ENCODE measurements around the gene CLTC.
"Not testable (repeated sequence)": the region's sequence is repeated elsewhere in the genome, so short reads cannot be mapped to it uniquely, and the experiment has no call there.

CLTC gene

DNA sequence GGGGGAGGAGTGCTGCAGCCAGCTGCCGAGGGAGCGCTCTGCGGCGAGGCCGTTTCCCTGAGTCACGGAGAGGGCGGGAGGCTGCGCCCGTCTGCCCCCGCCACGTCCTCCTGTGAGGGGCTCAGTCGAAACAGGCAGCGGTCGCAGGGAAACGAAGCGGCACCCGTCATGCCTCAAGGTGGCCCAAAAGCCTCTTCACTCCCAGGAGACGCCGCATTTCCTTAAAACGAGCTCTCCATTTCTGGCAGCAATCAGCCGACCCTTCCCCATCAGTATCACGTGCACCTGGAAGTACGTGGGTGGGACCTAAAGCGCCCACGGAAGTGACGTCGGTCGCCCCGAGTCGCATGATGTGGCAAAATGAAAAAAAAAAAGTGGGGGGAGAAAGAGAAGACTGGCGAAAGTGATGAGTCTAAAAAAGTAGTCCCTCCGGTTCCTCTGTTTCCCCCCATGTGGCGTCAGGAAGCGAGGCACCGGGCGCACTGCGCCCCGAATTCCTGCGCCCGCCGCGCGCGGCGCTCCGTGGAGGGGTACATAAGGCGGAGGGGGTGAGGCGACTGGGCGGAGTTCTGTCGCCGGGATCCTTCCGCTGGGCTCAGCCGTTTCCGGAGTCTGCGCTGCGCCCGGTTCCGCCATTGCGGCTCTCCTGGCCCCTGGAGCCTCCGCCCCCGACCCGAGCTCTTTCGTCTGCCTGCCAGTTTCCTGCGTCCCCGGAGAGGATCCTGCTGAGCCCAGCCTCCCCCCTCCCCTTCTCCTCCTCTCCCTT is at the start of gene CLTC:
Gene CLTC (plus strand): TSS at position 598 of the 766 bp plus-strand sequence. CDS start 237 bp downstream, outside the sequence.
- in situ Hi-C loops (cut with MboI; ENCODE audit: low sequenced_read_pairs): no loop called here

DNA sequence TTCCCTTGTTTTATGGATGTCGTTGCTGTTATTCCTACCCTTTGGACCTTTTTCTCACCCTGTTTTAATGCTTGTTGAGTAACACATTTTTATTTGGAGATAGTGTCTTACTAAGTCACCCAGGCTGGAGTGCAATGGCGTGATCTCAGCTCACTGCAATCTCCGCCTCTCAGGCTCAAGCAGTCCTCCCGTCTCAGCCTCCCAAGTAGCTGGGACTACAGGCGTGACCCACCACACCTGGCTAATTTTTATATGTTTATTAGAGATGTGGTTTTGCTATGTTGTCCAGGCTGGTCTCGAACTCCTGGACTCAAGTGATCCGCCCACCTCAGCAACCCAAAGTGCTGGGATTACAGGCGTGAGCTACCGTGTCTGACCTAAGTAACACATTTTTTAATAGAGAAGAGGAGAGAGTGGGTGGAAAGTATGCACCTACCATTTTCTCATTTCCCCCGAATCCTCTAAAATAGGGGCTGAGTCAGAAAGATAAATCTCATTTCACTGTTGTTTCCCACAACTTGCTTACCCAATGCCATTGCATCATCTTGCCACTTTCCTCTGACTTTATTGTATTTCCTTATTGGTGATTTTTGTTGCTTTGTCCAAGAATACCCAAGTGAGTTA is 47.3 kb upstream of the CLTC start:
- in situ Hi-C loops (cut with MboI; ENCODE audit: low sequenced_read_pairs): no loop called here

DNA sequence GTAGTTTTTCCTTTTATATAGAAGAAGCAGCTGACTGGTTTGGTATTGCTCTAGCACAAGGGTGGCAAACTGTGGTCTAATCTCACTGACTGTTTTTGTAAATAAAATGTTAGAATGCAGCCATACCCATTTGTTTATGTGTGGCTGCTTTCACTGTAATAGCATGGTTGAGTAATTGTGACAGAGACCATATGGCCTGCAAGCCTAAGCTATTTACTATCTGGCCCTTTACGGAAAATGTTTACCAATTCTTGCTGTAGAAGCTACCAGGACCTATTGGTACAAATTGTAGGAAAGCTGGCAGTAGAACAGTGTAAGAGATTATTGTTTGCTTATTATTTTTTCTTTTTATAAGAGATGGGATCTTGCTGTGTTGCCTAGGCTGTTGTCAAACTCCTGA is 35.5 kb upstream of the CLTC start:
- in situ Hi-C loops (cut with MboI; ENCODE audit: low sequenced_read_pairs): not testable (repeated sequence)

DNA sequence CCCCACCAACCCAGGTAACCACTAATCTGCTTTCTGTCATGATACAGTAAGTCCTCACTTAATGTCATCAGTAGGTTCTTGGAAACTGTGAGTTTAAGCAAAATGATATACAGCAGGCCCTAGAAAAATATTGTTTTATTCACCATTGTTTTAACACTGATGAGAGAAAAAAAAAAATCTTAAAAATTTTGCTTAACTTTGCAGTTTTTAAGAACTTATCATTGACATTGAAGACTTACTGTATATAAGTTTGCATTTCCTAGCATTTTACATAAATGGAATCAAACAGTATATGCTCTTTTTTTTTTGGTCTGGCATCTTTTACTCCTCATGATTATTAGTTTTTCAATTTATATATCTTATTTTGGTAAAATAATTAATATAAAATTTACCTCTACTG is 19.5 kb upstream of the CLTC start:
- in situ Hi-C loops (cut with MboI; ENCODE audit: low sequenced_read_pairs): no loop called here

DNA sequence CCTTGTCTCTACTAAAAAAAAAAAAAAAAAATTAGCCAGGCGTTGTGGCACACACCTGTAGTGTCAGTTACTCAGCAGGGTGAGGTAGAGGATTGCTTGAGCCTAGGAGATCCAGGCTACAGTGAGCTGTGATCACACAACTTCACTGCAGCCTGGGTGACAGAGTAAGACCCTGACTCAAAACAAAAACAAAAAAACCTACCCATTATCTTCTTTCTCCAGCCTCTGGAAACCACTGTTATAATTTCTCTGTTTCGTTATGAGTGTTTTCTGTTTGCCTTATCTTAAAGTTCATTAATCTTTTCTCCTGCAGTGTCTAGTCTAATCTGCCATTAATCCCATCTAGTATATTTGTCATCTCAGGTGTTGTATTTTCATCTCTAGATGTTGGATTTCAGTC is 18.6 kb upstream of the CLTC start:
- in situ Hi-C loops (cut with MboI; ENCODE audit: low sequenced_read_pairs): no loop called here

DNA sequence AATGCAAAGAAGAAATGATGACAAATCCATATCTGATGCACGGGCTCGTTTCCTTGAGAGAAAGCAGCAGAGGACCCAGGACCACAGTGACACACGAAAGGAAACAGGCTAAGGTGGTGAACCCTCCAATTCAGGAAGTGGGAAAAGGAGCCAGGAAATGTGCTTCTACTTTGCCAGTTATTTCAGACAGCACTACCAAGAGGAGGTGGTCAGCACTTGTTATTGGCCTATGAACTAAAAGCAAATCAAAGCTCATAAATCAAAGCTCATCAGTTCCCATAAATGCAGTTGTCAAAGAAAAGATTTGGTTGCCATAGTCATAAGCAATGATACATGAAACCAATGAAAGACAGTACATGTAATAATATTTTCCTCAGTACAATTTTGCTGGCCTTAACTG is 12.6 kb upstream of the CLTC start:
- in situ Hi-C loops (cut with MboI; ENCODE audit: low sequenced_read_pairs): no loop called here

DNA sequence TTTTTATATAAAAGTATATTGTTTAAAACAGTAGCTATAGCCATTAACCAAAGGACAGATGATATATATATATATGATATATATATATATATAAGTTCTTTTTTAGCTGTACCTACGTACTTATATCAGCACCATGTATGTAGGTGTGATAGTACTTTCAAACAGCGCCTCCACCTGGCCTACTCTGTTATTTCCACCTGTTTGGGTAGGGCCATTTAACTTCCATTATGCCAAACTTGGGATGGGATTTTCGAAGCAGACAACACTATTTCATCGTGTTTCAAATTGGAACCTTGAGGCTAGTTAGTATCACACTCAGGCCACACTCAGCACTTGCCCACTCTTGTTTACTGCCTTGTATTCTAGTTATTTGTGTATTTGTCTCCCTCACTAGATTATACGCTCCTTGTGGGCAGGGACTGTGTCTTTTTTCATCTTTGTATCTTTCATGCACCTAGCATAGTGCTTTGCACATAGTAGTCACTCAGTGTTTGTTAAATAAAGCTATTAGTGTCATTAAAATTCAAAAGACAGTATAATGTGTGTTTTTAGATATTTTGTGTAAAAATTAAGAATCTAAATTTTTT is 11.8 kb upstream of the CLTC start:
- in situ Hi-C loops (cut with MboI; ENCODE audit: low sequenced_read_pairs): no loop called here

DNA sequence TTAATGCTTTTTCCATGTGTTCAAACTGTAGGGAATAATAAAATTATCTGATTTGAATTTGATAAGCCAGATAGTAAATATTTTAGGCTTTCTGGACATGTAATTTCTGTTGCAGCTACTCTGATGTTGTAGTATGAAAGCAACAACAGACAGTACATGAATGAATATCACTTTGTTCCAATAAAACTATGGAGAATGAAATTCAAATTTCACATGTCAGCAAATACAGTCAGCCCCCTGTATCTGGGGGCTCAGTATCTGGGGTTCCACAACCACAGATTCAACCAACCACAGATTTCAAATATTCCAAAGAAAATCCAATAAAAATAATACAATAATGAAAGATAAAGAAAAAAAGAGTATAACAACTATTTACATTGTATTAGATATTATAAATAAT is 8.2 kb upstream of the CLTC start:
- in situ Hi-C loops (cut with MboI; ENCODE audit: low sequenced_read_pairs): no loop called here

DNA sequence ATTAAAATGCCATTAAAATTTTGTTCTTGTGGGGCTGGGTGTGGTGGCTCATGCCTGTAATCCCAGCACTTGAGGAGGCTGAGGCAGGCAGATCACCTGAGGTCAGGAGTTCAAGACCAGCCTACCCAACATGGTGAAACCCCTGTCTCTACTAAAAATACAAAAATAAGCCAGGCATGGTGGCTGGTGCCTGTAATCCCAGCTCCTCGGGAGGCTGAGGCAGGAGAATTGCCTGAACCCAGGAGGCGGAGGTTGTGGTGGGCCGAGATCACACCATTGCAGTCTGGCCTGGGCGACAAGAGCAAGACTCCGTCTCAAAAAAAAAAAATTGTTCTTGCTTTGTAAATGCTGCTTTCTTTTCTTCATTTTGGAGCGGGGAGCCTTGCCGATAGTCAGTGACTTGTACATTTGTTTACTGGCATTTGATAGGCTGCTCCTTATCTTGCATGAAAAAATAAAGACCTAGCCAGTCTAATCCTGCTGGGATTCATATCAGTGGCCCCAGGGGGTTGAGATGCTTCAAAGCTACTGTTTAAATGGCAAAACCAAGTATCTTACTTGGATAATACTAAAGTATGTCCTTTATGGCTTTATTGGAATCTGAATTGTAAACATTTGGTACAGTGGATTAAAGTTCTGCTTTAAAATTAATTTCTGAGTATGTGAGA is 3.3 kb upstream of the CLTC start:
- in situ Hi-C loops (cut with MboI; ENCODE audit: low sequenced_read_pairs): no loop called here

DNA sequence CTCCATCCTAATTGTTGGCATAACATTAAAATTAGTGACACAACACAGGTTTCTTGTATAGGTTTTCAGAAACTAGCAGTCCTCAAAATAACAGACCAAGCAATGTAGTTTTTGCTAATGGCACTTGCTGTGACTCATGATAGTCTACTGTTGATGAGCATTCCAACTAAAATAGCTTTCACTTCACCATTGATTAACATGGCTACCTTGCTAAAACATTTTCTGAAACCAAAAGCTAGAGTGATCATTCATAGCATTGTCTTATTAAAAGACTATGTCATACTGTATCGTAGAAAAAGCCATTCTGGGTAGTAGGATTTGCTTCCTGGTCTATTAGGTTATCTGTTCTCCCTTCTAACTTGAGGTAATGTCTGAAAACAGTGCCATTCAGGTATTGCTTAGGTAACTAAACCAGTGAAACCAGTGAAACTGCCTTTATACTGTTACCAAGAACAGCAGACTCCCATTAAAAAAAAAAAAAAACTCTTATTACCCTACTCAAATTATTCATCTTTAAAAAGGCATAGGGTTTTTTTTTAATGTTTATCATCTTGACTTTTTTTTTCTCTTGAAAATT is 2.5 kb upstream of the CLTC start:
- in situ Hi-C loops (cut with MboI; ENCODE audit: low sequenced_read_pairs): no loop called here

DNA sequence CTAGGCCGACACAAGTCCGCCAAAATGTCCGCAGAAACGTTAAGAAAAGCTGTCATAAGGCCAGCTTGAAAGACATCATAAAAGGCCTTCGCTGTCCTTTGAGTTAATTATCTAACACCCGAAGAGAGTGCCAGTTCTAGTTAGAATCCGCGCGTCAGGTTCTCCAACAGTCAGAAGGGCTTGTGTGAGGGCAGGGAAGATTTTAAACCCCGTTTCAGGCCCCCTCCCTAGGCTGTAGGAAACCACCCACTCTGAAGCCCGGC is 729 bp upstream of the CLTC start:
- in situ Hi-C loops (cut with MboI; ENCODE audit: low sequenced_read_pairs): no loop called here

DNA sequence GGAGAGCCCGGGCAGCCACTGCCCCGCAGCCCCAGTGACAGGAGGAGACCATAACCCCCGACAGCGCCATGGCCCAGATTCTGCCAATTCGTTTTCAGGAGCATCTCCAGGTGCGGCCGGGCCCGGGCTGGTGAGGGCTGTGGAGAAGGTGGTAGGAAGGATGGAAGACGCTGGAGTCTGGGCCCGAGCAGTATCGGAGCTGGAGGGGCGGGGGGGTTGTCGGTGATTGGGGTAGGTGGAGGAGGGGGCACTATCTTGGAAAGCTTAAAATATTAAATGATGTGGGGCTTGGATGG is 317 bp downstream of the CLTC start:
- in situ Hi-C loops (cut with MboI; ENCODE audit: low sequenced_read_pairs): no loop called here

DNA sequence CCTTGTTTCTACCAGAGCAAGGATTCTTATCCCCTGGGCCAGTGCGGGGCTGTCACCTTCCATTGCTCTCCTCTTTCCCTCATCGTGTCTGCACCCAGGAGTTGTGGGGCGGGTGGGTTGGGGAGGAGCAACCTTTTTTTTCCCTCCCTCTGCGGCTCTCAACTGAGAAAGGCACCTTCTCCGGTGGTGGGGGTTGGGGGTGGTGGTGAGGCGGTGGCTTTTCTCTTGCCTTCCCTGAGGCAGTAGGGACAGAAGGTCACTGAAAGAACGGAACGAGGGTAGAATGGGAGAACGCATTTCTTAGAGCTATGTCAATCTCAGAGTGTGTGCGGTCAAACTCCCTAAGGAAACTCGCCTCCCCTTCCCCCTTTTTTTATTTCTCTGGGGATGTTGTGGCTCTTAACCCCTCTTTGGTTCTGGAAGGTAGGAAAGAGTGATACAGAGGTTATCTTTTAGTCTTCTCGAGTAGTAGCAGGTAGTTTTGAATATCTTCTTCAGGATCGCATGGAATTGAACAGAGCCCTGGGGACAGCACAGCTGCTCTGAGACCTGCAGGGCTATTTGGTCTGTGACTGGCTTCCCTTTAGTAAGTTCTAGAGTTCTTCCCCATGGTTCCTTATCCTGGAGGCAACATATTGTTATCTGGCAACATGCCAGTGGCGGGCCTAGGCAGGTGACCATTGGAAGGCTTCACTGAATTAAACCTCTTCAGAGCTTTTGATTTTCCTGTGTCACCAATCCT is 994 bp downstream of the CLTC start:
- in situ Hi-C loops (cut with MboI; ENCODE audit: low sequenced_read_pairs): no loop called here

DNA sequence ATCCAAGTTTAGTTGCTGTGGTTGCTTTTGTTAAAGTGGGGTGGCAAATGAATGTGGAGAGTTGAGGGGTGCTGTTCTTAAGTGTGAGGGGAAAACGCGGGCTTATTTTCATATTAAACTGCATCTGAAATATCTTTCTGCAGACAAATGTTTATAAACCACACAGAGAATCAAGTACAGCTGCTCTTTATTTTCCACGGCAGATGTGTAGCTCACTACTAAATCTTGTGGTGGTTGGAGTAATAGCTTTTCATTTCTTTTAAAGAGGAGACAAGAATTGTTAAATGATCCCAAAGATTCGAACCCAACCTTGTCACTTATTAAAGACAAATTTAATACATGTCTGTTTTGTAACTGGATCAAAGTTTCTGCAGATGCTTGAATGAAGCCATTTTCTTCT is 2.1 kb downstream of the CLTC start:
- in situ Hi-C loops (cut with MboI; ENCODE audit: low sequenced_read_pairs): no loop called here

DNA sequence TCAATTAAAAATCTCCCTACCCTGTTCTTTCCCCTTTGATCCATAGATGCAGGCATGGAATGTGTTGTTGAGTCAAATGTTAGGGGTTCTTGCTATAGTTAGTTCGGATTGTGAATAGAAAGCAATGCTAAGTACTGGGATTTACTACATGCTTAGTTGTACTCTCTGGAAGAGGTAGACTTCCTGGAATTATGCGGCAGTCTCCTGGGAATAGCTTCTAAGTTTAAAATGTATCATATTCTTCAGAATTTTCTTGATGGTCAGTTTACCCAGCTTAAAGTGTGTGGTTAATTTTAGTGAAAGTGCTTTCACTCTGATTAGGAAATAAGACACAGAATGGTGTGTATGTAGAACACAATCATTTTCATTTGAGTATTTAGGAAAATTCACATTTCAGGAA is 3.5 kb downstream of the CLTC start:
- in situ Hi-C loops (cut with MboI; ENCODE audit: low sequenced_read_pairs): no loop called here

DNA sequence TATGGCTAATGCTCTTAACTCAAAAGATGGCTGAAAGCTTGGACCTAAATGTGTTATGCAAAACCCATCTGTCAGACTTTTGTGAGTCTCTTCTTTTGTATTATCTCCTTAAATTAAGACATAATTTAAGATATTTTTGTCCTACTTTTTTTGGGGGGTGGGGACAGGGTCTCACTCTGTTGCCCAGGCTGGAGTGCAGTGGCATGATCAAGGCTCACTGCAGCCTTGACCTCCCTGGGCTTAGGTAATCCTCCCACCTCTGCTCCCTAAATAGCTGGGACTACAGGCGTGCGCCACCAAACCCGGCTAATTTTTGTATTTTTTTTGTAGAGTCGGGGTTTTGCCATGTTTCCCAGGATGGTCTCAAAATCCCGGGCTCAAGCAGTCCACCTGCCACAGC is 7.1 kb downstream of the CLTC start:
- in situ Hi-C loops (cut with MboI; ENCODE audit: low sequenced_read_pairs): no loop called here

DNA sequence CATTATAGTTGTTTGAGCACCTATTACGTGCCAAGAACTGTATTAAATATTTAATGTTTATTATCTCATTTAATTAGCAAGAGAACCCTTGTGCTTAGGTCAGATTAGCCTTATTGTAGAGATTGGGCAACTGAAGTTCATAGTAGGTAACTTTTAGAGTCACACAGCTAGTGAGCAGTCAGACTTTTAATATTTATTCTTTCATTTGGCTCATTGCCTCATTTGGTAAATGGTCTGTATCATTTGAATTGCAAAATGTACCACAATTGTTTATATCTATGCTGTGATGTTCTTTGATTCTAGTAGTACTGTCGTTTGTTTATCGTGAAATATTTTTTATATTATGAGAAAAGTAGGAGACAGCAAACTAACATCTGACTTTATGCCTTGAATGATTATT is 7.6 kb downstream of the CLTC start:
- in situ Hi-C loops (cut with MboI; ENCODE audit: low sequenced_read_pairs): no loop called here

DNA sequence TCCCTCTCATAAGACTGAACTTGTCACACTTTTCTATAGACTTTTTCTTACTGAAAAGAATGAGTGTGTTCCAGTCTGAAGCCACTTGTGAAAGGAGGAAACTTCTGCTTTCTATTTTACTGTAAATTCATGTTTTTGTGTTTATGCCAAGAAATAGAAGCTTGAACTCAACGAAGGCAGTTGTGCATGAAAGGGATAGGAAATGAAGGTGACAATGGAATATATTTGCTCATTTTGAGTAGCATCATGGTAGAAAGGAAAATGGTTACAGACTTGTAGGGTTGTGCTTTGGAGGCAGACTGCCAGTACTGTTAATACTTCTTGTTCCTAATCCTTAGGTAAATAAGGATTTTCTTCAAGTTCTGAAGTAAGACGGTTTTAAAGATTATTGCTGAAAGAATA is 8.1 kb downstream of the CLTC start:
- in situ Hi-C loops (cut with MboI; ENCODE audit: low sequenced_read_pairs): no loop called here

DNA sequence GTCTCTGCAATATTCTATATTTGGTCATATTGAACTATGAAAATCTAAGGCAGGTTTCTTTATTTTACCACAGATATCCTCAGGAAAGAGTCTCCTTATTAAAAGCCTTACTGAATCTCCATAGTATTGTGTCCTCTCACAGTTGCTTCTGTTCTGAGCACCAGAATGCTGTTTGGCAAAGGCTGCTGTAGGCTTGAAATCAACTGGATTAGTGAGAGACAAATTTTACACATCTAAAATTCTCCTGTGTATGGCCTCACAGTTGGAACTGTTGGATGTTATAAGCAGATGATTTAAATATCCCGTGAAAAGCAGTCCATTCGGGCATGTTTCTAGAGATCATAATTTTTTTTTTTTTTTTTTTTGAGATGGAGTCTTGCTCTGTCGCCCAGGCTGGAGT is 9.5 kb downstream of the CLTC start:
- in situ Hi-C loops (cut with MboI; ENCODE audit: low sequenced_read_pairs): no loop called here

DNA sequence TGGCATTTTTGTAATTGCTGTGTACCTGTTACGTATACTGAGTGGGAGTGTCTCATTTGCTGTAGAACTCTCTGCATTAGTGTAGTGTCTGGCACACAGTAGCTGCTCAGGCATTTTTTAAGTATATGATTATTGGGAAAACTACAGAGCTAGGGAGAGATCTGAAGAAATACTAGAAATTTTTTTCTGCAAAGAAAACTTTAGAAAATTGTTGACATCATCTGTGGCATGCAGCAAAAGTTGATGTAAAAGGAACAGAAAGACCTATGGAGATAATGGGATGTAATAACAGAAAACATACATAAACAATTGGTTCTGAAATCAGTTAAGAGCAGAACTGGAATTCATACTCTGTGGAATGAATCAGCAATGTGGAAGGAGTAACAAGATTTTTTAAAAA is 11.6 kb downstream of the CLTC start:
- in situ Hi-C loops (cut with MboI; ENCODE audit: low sequenced_read_pairs): no loop called here

DNA sequence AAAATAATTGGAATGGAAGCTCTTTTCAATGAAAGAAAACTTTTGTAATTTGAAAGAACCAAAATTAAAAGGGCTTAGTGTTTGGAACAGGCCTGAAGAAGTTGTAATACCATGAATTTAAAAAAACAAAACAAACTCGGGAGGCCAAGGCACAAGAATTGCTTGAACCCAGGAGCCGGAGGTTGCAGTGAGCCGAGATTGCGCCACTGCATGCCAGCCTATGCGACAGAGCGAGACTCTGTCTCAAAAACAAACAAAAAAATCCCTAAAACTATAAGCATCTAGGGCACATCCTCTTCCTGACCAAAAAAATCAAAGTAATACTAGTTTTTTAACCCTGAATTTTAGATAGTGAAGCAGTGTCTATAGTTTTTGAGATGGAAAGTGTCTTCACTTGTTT is 12.7 kb downstream of the CLTC start:
- in situ Hi-C loops (cut with MboI; ENCODE audit: low sequenced_read_pairs): no loop called here
